ENCODE data around the gene SLC6A5. TPM values are rescaled to one million over a fixed set of nuclear protein-coding genes. Genes with fewer than 3 reads are reported as not detected.

The SLC6A5 gene
- total RNA-seq, 4 donors from 2014 or later: not detected

DNA sequence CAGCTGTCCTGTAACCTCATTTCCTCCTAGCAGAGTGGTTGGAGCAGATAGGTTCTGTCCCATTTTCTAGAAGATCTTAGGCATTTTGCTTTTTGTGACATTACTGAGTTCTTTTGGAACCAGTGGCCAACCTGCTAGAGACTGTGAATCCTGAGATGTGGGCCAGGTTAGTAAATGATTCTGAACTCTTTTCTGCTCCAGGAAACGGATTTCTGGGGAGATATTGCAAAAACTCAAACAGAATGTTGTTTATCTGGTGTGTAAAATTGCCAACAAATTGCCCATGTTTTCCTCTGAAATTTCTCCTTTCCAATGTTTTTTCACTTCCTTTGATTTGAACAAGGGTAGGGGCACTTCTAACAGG lies 32.7 kb downstream of the SLC6A5 start:
- DNase-seq: no peak
- Histone ChIP-seq H3K36me3 (no peaks in the 10 kb centered on the region), H3K4me3 (no peak overlapping the region), H3K9me3 (no peaks in the 10 kb centered on the region), H3K4me1 (no peaks in the 10 kb centered on the region), H3K27me3 (no peaks in the 10 kb centered on the region), H3K27ac (no peak overlapping the region)
- TF ChIP-seq, protein P1, sequence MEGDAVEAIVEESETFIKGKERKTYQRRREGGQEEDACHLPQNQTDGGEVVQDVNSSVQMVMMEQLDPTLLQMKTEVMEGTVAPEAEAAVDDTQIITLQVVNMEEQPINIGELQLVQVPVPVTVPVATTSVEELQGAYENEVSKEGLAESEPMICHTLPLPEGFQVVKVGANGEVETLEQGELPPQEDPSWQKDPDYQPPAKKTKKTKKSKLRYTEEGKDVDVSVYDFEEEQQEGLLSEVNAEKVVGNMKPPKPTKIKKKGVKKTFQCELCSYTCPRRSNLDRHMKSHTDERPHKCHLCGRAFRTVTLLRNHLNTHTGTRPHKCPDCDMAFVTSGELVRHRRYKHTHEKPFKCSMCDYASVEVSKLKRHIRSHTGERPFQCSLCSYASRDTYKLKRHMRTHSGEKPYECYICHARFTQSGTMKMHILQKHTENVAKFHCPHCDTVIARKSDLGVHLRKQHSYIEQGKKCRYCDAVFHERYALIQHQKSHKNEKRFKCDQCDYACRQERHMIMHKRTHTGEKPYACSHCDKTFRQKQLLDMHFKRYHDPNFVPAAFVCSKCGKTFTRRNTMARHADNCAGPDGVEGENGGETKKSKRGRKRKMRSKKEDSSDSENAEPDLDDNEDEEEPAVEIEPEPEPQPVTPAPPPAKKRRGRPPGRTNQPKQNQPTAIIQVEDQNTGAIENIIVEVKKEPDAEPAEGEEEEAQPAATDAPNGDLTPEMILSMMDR (IDR thresholded peaks at IDR 0.05): no peak
- no peak for TF ChIP-seq POLR2A (IDR thresholded peaks at IDR 0.05)
- intact Hi-C loops (cut with DNase I; ENCODE audit: low total_unique reads): no loop called here

DNA sequence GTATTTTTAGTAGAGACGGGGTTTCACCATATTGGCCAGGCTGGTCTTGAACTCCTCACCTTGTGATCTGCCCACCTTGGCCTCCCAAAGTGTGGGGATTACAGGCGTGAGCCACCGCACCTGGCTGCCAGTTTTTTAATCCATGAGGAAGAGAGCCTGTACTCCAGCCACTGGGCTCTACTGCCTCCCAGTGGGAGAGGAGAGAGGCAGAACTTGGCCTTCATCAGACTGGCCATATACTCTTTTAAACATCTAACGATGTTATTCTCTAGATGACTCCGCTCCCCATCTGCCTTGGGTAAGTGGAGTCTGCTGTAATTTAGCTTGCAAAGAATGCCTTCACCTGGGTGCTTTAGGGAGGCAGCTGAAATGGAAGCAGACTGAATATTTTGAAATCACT lies 34.6 kb downstream of the SLC6A5 start:
- H3K4me3 ChIP-seq: no peak overlapping the region
- TF ChIP-seq POLR2A (IDR thresholded peaks at IDR 0.05): no peak
- TF ChIP-seq, protein P1 (IDR thresholded peaks at IDR 0.05): no peak
- no peaks in the 10 kb centered on the region for H3K4me1 ChIP-seq
- H3K27ac ChIP-seq: no peak overlapping the region
- H3K27me3 ChIP-seq: no peaks in the 10 kb centered on the region
- intact Hi-C loops (cut with DNase I; ENCODE audit: low total_unique reads): no loop called here
- no peaks in the 10 kb centered on the region for H3K9me3 ChIP-seq
- DNase-seq: no peak
- no peaks in the 10 kb centered on the region for H3K36me3 ChIP-seq

DNA sequence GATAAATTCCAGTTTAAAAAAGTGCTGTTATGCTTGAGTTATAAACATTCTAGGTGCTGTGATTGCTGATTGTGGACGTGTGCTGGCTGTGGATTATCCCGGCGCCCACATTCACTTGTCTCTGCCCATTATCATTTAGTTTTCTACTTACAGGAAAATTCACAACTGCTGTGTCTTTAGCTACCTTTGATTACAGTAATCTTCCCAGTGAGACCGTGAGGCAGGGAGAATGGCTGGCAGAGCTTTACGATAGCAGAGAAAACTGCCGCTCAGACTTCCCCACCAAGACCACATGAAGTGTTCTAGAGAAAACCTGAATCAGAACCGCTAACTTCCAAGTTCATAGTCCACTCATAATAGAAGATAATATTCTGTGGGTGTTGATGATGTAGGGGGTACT lies 35.4 kb downstream of the SLC6A5 start:
- Histone ChIP-seq H3K4me3 (no peak overlapping the region), H3K27me3 (no peaks in the 10 kb centered on the region), H3K9me3 (no peaks in the 10 kb centered on the region), H3K36me3 (no peaks in the 10 kb centered on the region), H3K4me1 (no peaks in the 10 kb centered on the region), H3K27ac (no peak overlapping the region)
- intact Hi-C loops (cut with DNase I; ENCODE audit: low total_unique reads): no loop called here
- TF ChIP-seq, protein P1 (IDR thresholded peaks at IDR 0.05): no peak
- no peak for TF ChIP-seq POLR2A (IDR thresholded peaks at IDR 0.05)
- DNase-seq: no peak

DNA sequence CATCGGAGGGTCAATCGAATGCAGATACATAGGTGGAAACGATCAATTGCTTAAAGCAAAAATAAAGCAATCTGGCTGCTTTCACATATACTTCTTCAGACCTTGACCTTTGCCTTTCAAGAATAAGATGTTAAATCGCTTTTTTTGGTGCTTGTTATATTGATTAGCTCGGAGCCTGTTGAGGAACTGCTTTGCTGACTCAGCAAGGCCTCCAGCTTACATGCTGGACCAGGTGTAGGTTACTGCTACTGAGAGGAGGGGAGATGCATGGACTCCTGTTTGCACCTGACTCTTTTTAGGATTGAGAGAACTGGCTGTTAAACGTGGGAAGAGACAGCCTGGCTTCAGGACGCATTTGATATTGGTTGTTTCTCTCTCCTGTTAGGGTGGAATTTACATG lies 38.7 kb downstream of the SLC6A5 start:
- Histone ChIP-seq H3K27me3 (no peaks in the 10 kb centered on the region), H3K9me3 (no peaks in the 10 kb centered on the region), H3K4me1 (no peaks in the 10 kb centered on the region), H3K4me3 (no peak overlapping the region), H3K27ac (no peak overlapping the region), H3K36me3 (no peaks in the 10 kb centered on the region)
- DNase-seq: no peak
- intact Hi-C loops (cut with DNase I; ENCODE audit: low total_unique reads): no loop called here
- TF ChIP-seq, protein P1 (IDR thresholded peaks at IDR 0.05): no peak
- no peak for TF ChIP-seq POLR2A (IDR thresholded peaks at IDR 0.05)

DNA sequence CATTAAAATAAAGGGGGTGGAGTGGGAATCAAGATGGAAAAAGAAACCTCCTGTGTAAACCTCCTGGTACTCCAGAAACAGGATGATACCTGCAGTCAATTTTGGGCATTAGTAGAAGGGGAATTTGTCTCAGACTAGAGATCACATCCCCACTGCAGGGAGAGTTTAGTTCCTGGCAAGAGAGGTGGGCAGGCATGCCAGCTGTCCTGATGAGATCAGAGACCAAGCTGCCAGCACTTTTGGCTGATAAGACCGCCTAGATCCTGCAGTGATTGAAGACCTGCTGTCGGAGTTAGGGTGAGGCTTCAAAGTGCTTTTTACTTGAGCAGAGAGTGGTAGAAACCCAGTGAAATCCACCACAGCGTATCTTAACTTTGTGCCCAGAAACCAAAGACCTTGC lies 40.3 kb downstream of the SLC6A5 start:
- intact Hi-C loops (cut with DNase I; ENCODE audit: low total_unique reads): no loop called here

More for the DNA sequence above, 40.3 kb downstream of the SLC6A5 start:
- H3K9me3 ChIP-seq: no peaks in the 10 kb centered on the region
- no peak overlapping the region for H3K27ac ChIP-seq
- no peaks in the 10 kb centered on the region for H3K36me3 ChIP-seq
- TF ChIP-seq, protein P1 (IDR thresholded peaks at IDR 0.05): no peak
- no peak for TF ChIP-seq POLR2A (IDR thresholded peaks at IDR 0.05)
- no peaks in the 10 kb centered on the region for H3K4me1 ChIP-seq
- DNase-seq: no peak
- H3K27me3 ChIP-seq: no peaks in the 10 kb centered on the region
- no peak overlapping the region for H3K4me3 ChIP-seq
